Measurements from ENCODE around the gene UBE3D. TPM values are rescaled to one million over a fixed set of nuclear protein-coding genes. Genes with fewer than 3 reads are reported as not detected.

The UBE3D gene
- total and polyA plus RNA-seq, 2 donors (not counting 1 experiment from before 2014, with no cell fraction given), result 3.3 to 11.5 TPM

GRCh38 chr6:83108378-83108777, 42.7 kb upstream of the UBE3D start:
- DNase-seq, result no peak
- Mint-ChIP-seq H3K9me3 (ENCODE audit: insufficient read depth) (peaks cover 2% of the 10 kb centered on the region), H3K4me3 (no peak overlapping the region), H3K27ac (no peak overlapping the region), H3K27me3 (no peaks in the 10 kb centered on the region), H3K4me1 (peaks cover 10% of the 10 kb centered on the region)
- Histone ChIP-seq H3K27ac (ENCODE audit: low read length in 2 of 2) (no peak overlapping the region), H3K36me3 (replicated peaks in 1 of 2; ENCODE audit: control extremely low read depth in 1 of 2, control insufficient read depth in 1 of 2, extremely low read depth in 1 of 2, insufficient read depth in 2 of 2, low read length in 1 of 2) (peaks cover 1 to 18% of the 10 kb centered on the region in 2 experiments), H3K9me3 (ENCODE audit: control extremely low read depth in 1 of 3, control insufficient read depth in 2 of 3, insufficient read depth in 1 of 3, low read length in 2 of 3) (peaks cover 0 to 3% (median 0%) of the 10 kb centered on the region in 3 donors), H3K4me3 (ENCODE audit: control extremely low read depth in 1 of 5, extremely low read depth in 1 of 5, insufficient read depth in 1 of 5, low read depth in 2 of 5, low read length in 4 of 5) (no peak overlapping the region), H3K27me3 (replicated peaks in 1 of 4; ENCODE audit: control extremely low read depth in 1 of 4, control insufficient read depth in 3 of 4, insufficient read depth in 4 of 4, low read length in 3 of 4) (no peaks in the 10 kb centered on the region), H3K9ac (ENCODE audit: low read length) (no peak overlapping the region), H4K20me1 (ENCODE audit: control insufficient read depth, insufficient read depth, low read length, poor library complexity, severe bottlenecking) (no peaks in the 10 kb centered on the region), H3K4me2 (replicated peaks; ENCODE audit: low read depth, low read length, poor library complexity, severe bottlenecking) (no peak overlapping the region), H3K79me2 (ENCODE audit: control insufficient read depth, insufficient read depth, low read length) (no peaks in the 10 kb centered on the region), H3K4me1 (ENCODE audit: control insufficient read depth in 2 of 2, insufficient read depth in 2 of 2, low read length in 2 of 2) (no peaks in the 10 kb centered on the region), H2AFZ (ENCODE audit: insufficient read depth, low read depth, low read length, poor library complexity, severe bottlenecking) (no peak overlapping the region)
- ChIA-PET CTCF (no interaction called here), POLR2A (no interaction called here)
- no CpG with 5 or more reads among the region's 1 CpG for WGBS (ENCODE audit: insufficient coverage)
- intact Hi-C loops (cut with micrococcal nuclease), result no loop called here
- ATAC-seq (ENCODE audit: low read depth), result no peak
- TF ChIP-seq EZH2 (IDR thresholded peaks at IDR 0.05; ENCODE audit: borderline replicate concordance, insufficient read depth, low read depth, low read length, poor library complexity, severe bottlenecking) (no peak), CTCF (IDR thresholded peaks at IDR 0.05) (no peak)

- Mint-ChIP-seq H3K9me3 (ENCODE audit: insufficient read depth) (no peaks in the 10 kb centered on the region), H3K4me3 (no peak overlapping the region), H3K27ac (no peak overlapping the region), H3K27me3 (no peaks in the 10 kb centered on the region), H3K4me1 (peaks cover 2% of the 10 kb centered on the region)
- POLR2A ChIA-PET, result no interaction called here
- no peaks in the 10 kb centered on the region for H3K27me3 ChIP-seq (replicated peaks in 1 of 4; ENCODE audit: control extremely low read depth in 1 of 4, control insufficient read depth in 3 of 4, insufficient read depth in 4 of 4, low read length in 3 of 4)
- peaks cover 19% of the 10 kb centered on the region for H3K79me2 ChIP-seq (ENCODE audit: control insufficient read depth, insufficient read depth, low read length)
- intact Hi-C loops (cut with micrococcal nuclease), result no loop called here
- peaks cover 7% of the 10 kb centered on the region for H4K20me1 ChIP-seq (ENCODE audit: control insufficient read depth, insufficient read depth, low read length, poor library complexity, severe bottlenecking)
- CTCF ChIA-PET, result interaction anchor here (1.4 to 1.6 kb wide), 2 partner anchors 31 to 33 kb away, joined by 4 to 6 read pairs; partner anchors contain the start of genes DOP1A and UBE3D
- peaks cover 15 to 20% of the 10 kb centered on the region in 2 experiments for H3K36me3 ChIP-seq (replicated peaks in 1 of 2; ENCODE audit: control extremely low read depth in 1 of 2, control insufficient read depth in 1 of 2, extremely low read depth in 1 of 2, insufficient read depth in 2 of 2, low read length in 1 of 2)
- H3K4me2 ChIP-seq (replicated peaks; ENCODE audit: low read depth, low read length, poor library complexity, severe bottlenecking), result no peak overlapping the region
- no CpG with 5 or more reads among the region's 3 CpGs for WGBS (ENCODE audit: insufficient coverage)
- H3K4me1 ChIP-seq (ENCODE audit: control insufficient read depth in 2 of 2, insufficient read depth in 2 of 2, low read length in 2 of 2), result no peaks in the 10 kb centered on the region
- no peak overlapping the region for H2AFZ ChIP-seq (ENCODE audit: insufficient read depth, low read depth, low read length, poor library complexity, severe bottlenecking)
- H3K9ac ChIP-seq (ENCODE audit: low read length), result no peak overlapping the region
- ATAC-seq (ENCODE audit: low read depth), result no peak
- H3K27ac ChIP-seq (ENCODE audit: low read length in 2 of 2), result no peak overlapping the region
- DNase-seq, result no peak
- H3K9me3 ChIP-seq (ENCODE audit: control extremely low read depth in 1 of 3, control insufficient read depth in 2 of 3, insufficient read depth in 1 of 3, low read length in 2 of 3), result peaks cover 0 to under 1% (median 0%) of the 10 kb centered on the region in 3 donors
- no peak overlapping the region for H3K4me3 ChIP-seq (ENCODE audit: control extremely low read depth in 1 of 5, extremely low read depth in 1 of 5, insufficient read depth in 1 of 5, low read depth in 2 of 5, low read length in 4 of 5)
- no peak for TF ChIP-seq EZH2 (IDR thresholded peaks at IDR 0.05; ENCODE audit: borderline replicate concordance, insufficient read depth, low read depth, low read length, poor library complexity, severe bottlenecking)
- TF ChIP-seq CTCF (IDR thresholded peaks at IDR 0.05), result no peak
Measured at GRCh38 chr6:83098589-83098988, 32.9 kb upstream of the UBE3D start.

Data from B cell (primary cell).